Activated CD4-positive, alpha-beta T cell treated with anti-CD3 and anti-CD28 coated beads, Interleukin-2, amount 10 ng/mL, durations not matched to agents 24 days and 14 days (primary cell): Measurements from ENCODE around the gene GNB5. TPM values are rescaled to one million over a fixed set of nuclear protein-coding genes. Genes with fewer than 3 reads are reported as not detected.
"Not testable (repeated sequence)": the region's sequence is repeated elsewhere in the genome, so short reads cannot be mapped to it uniquely, and the experiment has no call there.

ENCODE experiments used
- DNase-seq: peaks from one replicate; pipeline ENCODE4 v3.0.0; 2022
- H3K27ac Mint-ChIP-seq: one replicate; pipeline ENCODE4 v1.8.0; 2022; ENCODE audit warnings: mild to moderate bottlenecking, mixed read lengths
- H3K27me3 Mint-ChIP-seq: one replicate; pipeline ENCODE4 v1.8.0; 2022; ENCODE audit warnings: mixed read lengths
- H3K36me3 Mint-ChIP-seq: one replicate; pipeline ENCODE4 v1.8.0; 2022; ENCODE audit warnings: low read depth, mild to moderate bottlenecking, mixed read lengths
- H3K4me1 Mint-ChIP-seq: one replicate; pipeline ENCODE4 v1.8.0; 2021; ENCODE audit warnings: mixed read lengths
- H3K4me3 Mint-ChIP-seq: one replicate; pipeline ENCODE4 v1.8.0; 2022; ENCODE audit warnings: mild to moderate bottlenecking, moderate library complexity, mixed read lengths
- H3K9me3 Mint-ChIP-seq: one replicate; pipeline ENCODE4 v1.8.0; 2021; ENCODE audit warnings: mixed read lengths
- intact Hi-C: fragments of 100-400 bp; cut with micrococcal nuclease; formaldehyde crosslinking; loops from one replicate; pipeline ENCODE4 v1.15.1; 2023
- total RNA-seq: library from RNA; stranded (reverse); gene quantifications from 2 replicates; pipeline ENCODE4 v1.2.3, GENCODE V29; 2022

Gene GNB5
- 19.5 and 21.5 TPM in 2 replicates for total RNA-seq

DNA sequence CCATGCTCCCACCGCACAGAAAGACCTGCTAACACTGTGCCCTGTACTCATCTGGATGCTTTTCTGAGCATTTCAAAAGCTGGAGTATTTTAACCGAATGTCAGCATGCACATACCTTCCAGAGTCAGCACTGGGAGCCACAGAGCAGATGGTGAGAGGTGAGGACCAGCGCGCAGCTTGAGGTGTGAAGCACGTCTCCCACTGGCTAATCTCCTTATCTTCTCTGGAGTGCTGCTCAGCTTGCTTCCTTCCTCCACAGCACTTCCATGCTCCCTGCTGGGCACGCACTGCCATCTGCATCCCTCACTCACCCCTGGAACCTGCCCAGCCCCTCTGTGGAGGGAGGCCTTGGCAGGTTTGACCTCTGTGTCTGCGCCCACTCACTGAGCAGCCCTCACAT is at the start of gene GNB5:
TSS of gene GNB5 (minus strand) at position 186 of the 400 bp plus-strand sequence. CDS start 6,716 bp downstream, outside the sequence.
- Mint-ChIP-seq H3K36me3 (no peaks in the 10 kb centered on the region), H3K4me3 (no peak within 1 kb of the TSS), H3K4me1 (no peaks in the 10 kb centered on the region), H3K9me3 (no peaks in the 10 kb centered on the region), H3K27ac (no peak within 1 kb of the TSS), H3K27me3 (peaks cover 3% of the 10 kb centered on the region)
- no peak for DNase-seq
- intact Hi-C loops: no loop called here

DNA sequence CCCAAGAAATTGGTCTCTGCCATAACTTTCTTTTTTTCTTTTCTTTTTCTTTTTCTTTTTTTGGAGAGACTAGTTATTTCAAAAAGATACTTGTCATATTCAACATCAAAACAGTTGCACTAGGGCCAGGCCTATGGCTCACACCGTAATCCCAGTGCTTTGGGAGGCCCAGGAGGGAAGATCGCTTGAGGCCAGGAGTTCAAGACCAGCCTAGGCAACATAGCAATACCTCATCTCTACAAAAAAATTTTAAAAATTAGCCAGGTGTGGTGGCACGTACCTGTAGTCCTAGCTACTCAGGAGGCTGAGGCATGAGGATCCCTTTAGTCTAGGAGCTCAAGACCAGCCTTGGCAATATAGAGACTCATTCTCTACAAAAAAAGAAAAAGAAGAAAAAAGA is 49.0 kb upstream of the GNB5 start:
- Mint-ChIP-seq H3K4me3 (no peak overlapping the region), H3K27ac (no peak overlapping the region), H3K27me3 (no peaks in the 10 kb centered on the region), H3K36me3 (no peaks in the 10 kb centered on the region), H3K9me3 (no peaks in the 10 kb centered on the region), H3K4me1 (peaks cover 8% of the 10 kb centered on the region)
- intact Hi-C loops: no loop called here
- DNase-seq: no peak

- H3K9me3 Mint-ChIP-seq, H3K36me3 Mint-ChIP-seq, intact Hi-C loops, H3K4me3 Mint-ChIP-seq, DNase-seq, H3K27me3 Mint-ChIP-seq, H3K27ac Mint-ChIP-seq: not testable (repeated sequence)
- peaks cover 16% of the 10 kb centered on the region for H3K4me1 Mint-ChIP-seq
Measured at GRCh38 chr15:52238989-52239525, 47.9 kb upstream of the GNB5 start.

DNA sequence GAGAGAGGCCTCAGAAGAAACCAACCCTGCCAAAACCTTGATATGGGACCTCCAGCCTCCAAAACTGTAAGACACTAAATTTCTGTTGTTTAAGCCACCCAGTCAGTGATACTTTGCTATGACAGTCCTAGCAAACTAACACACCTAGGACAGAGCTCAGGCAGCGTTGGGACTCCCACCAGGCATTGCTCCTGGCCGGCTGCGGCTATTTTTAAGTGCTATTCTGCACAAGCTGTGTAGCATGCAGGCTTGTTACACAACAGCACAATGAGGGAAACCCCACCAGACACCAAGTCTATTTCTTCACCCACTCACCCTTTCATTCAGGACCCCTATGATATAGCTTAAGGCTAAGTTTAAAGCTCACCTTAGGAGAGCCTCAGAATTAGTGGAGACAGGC is 47.0 kb upstream of the GNB5 start:
- intact Hi-C loops: no loop called here
- Mint-ChIP-seq H3K9me3 (no peaks in the 10 kb centered on the region), H3K36me3 (no peaks in the 10 kb centered on the region), H3K27me3 (no peaks in the 10 kb centered on the region), H3K4me1 (peaks cover 20% of the 10 kb centered on the region), H3K27ac (no peak overlapping the region), H3K4me3 (no peak overlapping the region)
- no peak for DNase-seq

GRCh38 chr15:52236013-52236412 is 44.8 kb upstream of the GNB5 start:
- DNase-seq: no peak
- H3K27ac Mint-ChIP-seq: no peak overlapping the region
- intact Hi-C loops: no loop called here
- no peaks in the 10 kb centered on the region for H3K27me3 Mint-ChIP-seq
- no peaks in the 10 kb centered on the region for H3K9me3 Mint-ChIP-seq
- H3K36me3 Mint-ChIP-seq: no peaks in the 10 kb centered on the region
- H3K4me3 Mint-ChIP-seq: no peak overlapping the region
- peaks cover 18% of the 10 kb centered on the region for H3K4me1 Mint-ChIP-seq

GRCh38 chr15:52234596-52235541 is 43.7 kb upstream of the GNB5 start:
- peaks cover 18% of the 10 kb centered on the region for H3K4me1 Mint-ChIP-seq
- H3K9me3 Mint-ChIP-seq: no peaks in the 10 kb centered on the region
- H3K27ac Mint-ChIP-seq: peak overlapping the region; percentile 56
- no peaks in the 10 kb centered on the region for H3K27me3 Mint-ChIP-seq
- no peak for DNase-seq
- peak overlapping the region; percentile 34 for H3K4me3 Mint-ChIP-seq
- no peaks in the 10 kb centered on the region for H3K36me3 Mint-ChIP-seq
- intact Hi-C loops: no loop called here

DNA sequence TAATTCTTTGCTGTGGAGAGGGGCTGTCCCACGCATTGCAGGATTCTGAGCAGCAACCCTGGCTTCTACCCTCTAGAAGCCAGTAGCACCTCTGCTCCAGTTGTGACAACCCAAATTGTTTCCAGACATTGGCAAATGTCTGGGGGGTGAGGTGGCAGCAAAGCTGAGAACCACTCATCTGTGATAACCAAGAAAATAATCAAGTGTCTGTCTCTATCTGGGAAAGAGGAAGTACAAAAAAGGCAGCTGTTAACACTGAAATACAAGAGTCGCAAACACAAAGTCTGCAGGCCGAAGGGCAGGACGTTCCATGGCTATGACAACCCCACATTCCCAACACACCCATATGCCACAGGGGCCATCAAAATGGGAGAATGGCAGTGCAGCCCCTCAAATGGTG is 42.2 kb upstream of the GNB5 start:
- H3K27ac Mint-ChIP-seq: no peak overlapping the region
- no peak for DNase-seq
- intact Hi-C loops: no loop called here
- no peak overlapping the region for H3K4me3 Mint-ChIP-seq
- no peaks in the 10 kb centered on the region for H3K27me3 Mint-ChIP-seq
- no peaks in the 10 kb centered on the region for H3K9me3 Mint-ChIP-seq
- H3K36me3 Mint-ChIP-seq: no peaks in the 10 kb centered on the region
- H3K4me1 Mint-ChIP-seq: peaks cover 18% of the 10 kb centered on the region

DNA sequence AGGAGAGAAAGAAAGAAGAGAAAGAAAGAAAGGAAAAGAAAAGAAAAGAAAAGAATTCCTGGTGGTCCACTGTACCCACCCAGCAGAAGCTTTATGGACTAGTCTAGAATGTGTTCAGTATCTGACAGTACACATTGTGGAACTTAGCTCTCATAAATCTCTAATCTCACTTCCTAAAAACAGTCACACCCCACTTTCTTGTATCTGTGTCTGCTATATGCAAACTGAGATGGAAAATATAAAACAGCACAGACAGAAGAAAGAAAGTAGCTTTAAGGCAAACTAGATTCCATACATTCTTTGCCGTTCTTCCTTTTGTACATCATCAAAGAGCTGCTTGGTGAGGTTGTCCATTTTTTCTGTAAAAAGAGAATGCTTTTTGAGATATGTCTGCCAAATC is 41.1 kb upstream of the GNB5 start:
- Mint-ChIP-seq H3K4me3 (no peak overlapping the region), H3K4me1 (peaks cover 20% of the 10 kb centered on the region), H3K27me3 (no peaks in the 10 kb centered on the region), H3K36me3 (no peaks in the 10 kb centered on the region), H3K9me3 (no peaks in the 10 kb centered on the region), H3K27ac (no peak overlapping the region)
- intact Hi-C loops: no loop called here
- no peak for DNase-seq

DNA sequence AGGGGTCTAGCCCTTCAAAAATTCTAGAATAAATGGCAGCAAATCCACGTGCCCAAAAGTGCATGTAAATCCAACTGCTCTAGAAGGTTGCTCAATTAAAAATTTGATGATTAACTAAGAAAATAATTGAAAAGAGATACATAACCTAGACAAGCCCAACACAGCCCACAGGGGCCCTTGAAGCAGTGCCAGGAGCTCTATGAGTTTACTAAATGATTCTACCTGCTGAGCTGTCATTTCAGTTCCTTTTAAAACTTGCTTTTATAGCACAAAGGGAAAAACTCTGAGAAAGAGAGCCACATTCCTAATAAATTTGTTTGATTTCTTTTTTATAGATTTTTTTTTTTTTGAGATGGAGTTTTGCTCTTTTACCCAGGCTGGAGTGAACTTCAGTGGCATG is 38.9 kb upstream of the GNB5 start:
- DNase-seq: no peak
- intact Hi-C loops: no loop called here
- Mint-ChIP-seq H3K9me3 (no peaks in the 10 kb centered on the region), H3K27ac (no peak overlapping the region), H3K4me1 (peaks cover 18% of the 10 kb centered on the region), H3K27me3 (no peaks in the 10 kb centered on the region), H3K36me3 (no peaks in the 10 kb centered on the region), H3K4me3 (no peak overlapping the region)

DNA sequence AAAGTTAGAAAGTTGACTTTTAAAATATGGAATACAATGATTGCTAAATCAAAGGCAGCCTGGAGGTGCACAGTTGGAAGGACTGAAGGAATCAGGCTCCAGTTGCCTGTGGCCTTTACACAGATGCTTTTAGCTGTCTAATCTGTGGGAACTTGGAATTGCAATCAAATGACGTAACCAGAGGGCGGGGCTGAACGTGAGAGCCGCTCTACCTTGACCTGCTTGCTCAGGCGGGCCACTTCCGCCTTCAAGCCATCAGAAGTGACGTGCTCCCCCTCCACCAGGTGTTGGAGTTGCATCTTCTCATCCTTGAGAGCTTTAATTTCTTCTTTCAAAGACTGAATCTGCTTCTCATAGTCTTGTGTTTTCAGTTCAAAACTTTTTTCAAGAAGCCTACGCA is 37.7 kb upstream of the GNB5 start:
- H3K4me1 Mint-ChIP-seq: peaks cover 13% of the 10 kb centered on the region
- no peaks in the 10 kb centered on the region for H3K9me3 Mint-ChIP-seq
- H3K4me3 Mint-ChIP-seq: no peak overlapping the region
- H3K36me3 Mint-ChIP-seq: no peaks in the 10 kb centered on the region
- no peaks in the 10 kb centered on the region for H3K27me3 Mint-ChIP-seq
- no peak overlapping the region for H3K27ac Mint-ChIP-seq
- DNase-seq: no peak
- intact Hi-C loops: no loop called here

DNA sequence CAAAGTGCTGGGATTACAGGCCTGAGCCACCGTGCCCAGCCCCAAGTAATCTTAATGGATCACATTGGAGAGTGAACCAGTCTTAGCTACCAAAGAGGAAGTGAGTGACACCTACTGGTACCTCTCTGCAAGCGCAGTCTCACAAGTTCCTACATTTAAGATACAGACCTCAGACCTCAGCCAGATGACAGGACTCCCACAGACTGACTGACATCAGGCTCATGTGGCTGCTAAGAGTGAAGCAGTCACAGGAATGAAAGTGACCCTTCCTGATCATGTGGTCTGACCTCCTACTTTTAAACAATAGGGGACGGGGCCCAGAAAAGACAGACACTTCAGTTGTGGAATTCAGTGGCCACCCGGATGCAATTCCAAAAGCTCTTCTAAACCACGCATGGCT is 36.3 kb upstream of the GNB5 start:
- H3K9me3 Mint-ChIP-seq: no peaks in the 10 kb centered on the region
- H3K27ac Mint-ChIP-seq: no peak overlapping the region
- intact Hi-C loops: loop anchor here (1.0 to 2.0 kb wide), 3 partner anchors 19 to 245 kb away; no protein-coding TSS in a partner anchor
- H3K4me1 Mint-ChIP-seq: peaks cover 10% of the 10 kb centered on the region
- H3K36me3 Mint-ChIP-seq: no peaks in the 10 kb centered on the region
- peak; percentile 90 for DNase-seq
- no peaks in the 10 kb centered on the region for H3K27me3 Mint-ChIP-seq
- H3K4me3 Mint-ChIP-seq: no peak overlapping the region

DNA sequence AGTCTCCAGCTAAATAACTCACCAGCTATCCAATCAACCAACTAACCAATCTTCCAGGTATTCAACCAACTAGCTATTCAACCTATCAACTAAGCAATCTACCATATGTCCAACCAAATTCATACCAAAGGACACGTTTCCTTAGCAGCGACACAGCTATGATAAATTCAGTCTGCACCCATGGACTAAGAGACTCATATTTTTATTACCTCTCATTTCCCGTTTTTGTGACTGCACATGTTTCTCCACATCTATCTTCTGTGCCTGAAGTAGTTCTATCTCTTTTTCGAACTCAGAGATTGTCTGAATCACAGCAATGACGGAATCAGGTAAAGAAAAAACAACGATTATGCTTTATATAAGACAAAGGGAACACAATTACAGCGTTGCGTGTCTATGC is 34.0 kb upstream of the GNB5 start:
- Mint-ChIP-seq H3K9me3 (no peaks in the 10 kb centered on the region), H3K27me3 (no peaks in the 10 kb centered on the region), H3K4me1 (peaks cover 23% of the 10 kb centered on the region), H3K36me3 (no peaks in the 10 kb centered on the region), H3K4me3 (no peak overlapping the region), H3K27ac (no peak overlapping the region)
- no peak for DNase-seq
- intact Hi-C loops: no loop called here

DNA sequence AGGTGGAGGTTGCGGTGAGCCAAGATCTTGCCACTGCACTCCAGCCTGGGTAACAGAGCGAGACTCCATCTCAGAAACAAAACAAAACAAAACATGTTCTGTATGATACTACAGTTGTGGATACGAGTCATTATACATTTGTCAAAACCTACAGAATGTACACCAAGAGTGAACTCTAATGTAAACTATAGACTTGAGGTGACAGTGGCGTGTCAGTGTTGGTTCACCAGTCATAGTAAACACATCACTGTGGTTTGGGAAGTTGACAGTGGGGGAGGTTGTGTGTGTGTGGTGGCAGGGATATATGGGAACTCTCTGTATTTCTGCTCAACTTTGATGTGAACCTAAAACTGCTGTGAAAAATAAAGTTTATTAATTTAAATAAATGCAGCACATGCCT is 33.0 kb upstream of the GNB5 start:
- no peak overlapping the region for H3K4me3 Mint-ChIP-seq
- intact Hi-C loops: no loop called here

DNA sequence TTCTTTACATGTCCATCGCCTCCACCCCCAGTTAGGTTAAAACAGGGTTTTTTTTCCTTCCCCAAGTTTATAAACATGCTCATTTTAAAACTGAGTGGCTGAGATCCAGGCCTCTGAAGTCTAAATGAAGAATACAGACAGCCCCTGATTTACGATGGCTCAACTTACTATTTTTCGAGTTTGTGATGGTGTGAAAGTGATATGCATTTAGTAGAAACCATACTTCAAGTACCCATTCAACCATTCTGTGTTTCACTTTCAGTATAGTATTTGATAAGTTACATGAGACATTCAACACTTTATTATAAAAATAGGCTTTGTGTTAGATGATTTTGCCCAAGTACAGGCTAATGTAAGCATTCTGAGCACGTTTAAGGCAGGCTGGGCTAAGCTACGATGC is 30.5 kb upstream of the GNB5 start:
- Mint-ChIP-seq H3K27me3 (no peaks in the 10 kb centered on the region), H3K9me3 (no peaks in the 10 kb centered on the region), H3K4me3 (peak overlapping the region; percentile 77), H3K36me3 (no peaks in the 10 kb centered on the region), H3K27ac (peak overlapping the region; percentile 79), H3K4me1 (peaks cover 24% of the 10 kb centered on the region)
- DNase-seq: no peak
- intact Hi-C loops: no loop called here

More for the DNA sequence above, 33.0 kb upstream of the GNB5 start:
- DNase-seq: no peak
- peaks cover 23% of the 10 kb centered on the region for H3K4me1 Mint-ChIP-seq
- no peaks in the 10 kb centered on the region for H3K9me3 Mint-ChIP-seq
- H3K36me3 Mint-ChIP-seq: no peaks in the 10 kb centered on the region
- no peak overlapping the region for H3K27ac Mint-ChIP-seq
- no peaks in the 10 kb centered on the region for H3K27me3 Mint-ChIP-seq
